ENCODE results near the gene ABL1. TPM values are rescaled to one million over a fixed set of nuclear protein-coding genes. Genes with fewer than 3 reads are reported as not detected.

The ABL1 gene
- total and polyA plus RNA-seq, 2 of the 13 experiments (the other 11 are each of a cell fraction or from before 2014, with no cell fraction given), result 10.8 to 20.4 TPM

- TF ChIP-seq PBX3 (CRISPR knock-in tag; IDR thresholded peaks at IDR 0.05; ENCODE audit: borderline replicate concordance) (no peak), DMTF1 (CRISPR knock-in tag; IDR thresholded peaks at IDR 0.05) (no peak), ZNF451 (CRISPR knock-in tag; IDR thresholded peaks at IDR 0.05) (no peak), CREM (IDR thresholded peaks at IDR 0.05) (no peak), CREM (CRISPR knock-in tag; IDR thresholded peaks at IDR 0.05) (no peak), NR2F2 (IDR thresholded peaks at IDR 0.05; ENCODE audit: borderline replicate concordance, low read depth) (no peak), IRX3 (CRISPR knock-in tag; IDR thresholded peaks at IDR 0.05; ENCODE audit: borderline replicate concordance, low read depth) (no peak), ZBTB2 (CRISPR knock-in tag; IDR thresholded peaks at IDR 0.05; ENCODE audit: low read depth) (no peak), ZNF644 (CRISPR knock-in tag; IDR thresholded peaks at IDR 0.05; ENCODE audit: low read depth) (no peak), PAX8 (CRISPR knock-in tag; IDR thresholded peaks at IDR 0.05; ENCODE audit: borderline replicate concordance) (no peak), PLRG1 (conservative IDR thresholded peaks at IDR 0.05) (no peak), NFKB2 (CRISPR knock-in tag; IDR thresholded peaks at IDR 0.05; ENCODE audit: borderline replicate concordance) (no peak), SAFB2 (CRISPR knock-in tag; IDR thresholded peaks at IDR 0.05; ENCODE audit: borderline replicate concordance, low read depth) (no peak), SMYD3 (CRISPR knock-in tag; IDR thresholded peaks at IDR 0.05) (no peak), HMG20B (CRISPR knock-in tag; conservative IDR thresholded peaks at IDR 0.05) (no peak), MTA3 (CRISPR knock-in tag; IDR thresholded peaks at IDR 0.05) (no peak), TRIM24 (CRISPR knock-in tag; IDR thresholded peaks at IDR 0.05) (no peak), ZNF777 (CRISPR knock-in tag; IDR thresholded peaks at IDR 0.05) (0 out of 2 replicates have a peak, but pooled peaks have one; percentile 25), IRF1 (CRISPR knock-in tag; IDR thresholded peaks at IDR 0.05; ENCODE audit: low read depth) (no peak), ZNF710 (CRISPR knock-in tag; IDR thresholded peaks at IDR 0.05; ENCODE audit: borderline replicate concordance) (no peak), FIP1L1 (IDR thresholded peaks at IDR 0.05; ENCODE audit: borderline replicate concordance, insufficient read depth, low read depth, low read length) (no peak), ZNF7 (CRISPR knock-in tag; IDR thresholded peaks at IDR 0.05) (no peak), NCOA1 (CRISPR knock-in tag; IDR thresholded peaks at IDR 0.05) (no peak)
Measured at GRCh38 chr9:130936285-130937117, 101.4 kb downstream of the ABL1 start (continued).

All from HepG2 (cell line).